Fibroblast of pulmonary artery (primary cell): Measurements from ENCODE around the gene NSF.
"Not testable (repeated sequence)": the region's sequence is repeated elsewhere in the genome, so short reads cannot be mapped to it uniquely, and the experiment has no call there.

Experiments
- DNase-seq: peaks from one replicate; pipeline ENCODE4 v3.0.0-alpha.2; 2010; ENCODE audit warnings: low read depth
- H3K4me3 ChIP-seq: replicated peaks from 2 replicates; pipeline ENCODE4 v1.5.1; 2011; ENCODE audit warnings: low read depth, mild to moderate bottlenecking, control low read depth, low read length, moderate library complexity
- CTCF ChIP-seq: IDR thresholded peaks from 2 replicates; pipeline ENCODE4 v1.5.1; 2011; ENCODE audit warnings: mild to moderate bottlenecking, control low read depth, low read length, inconsistent platforms; ENCODE audit errors: missing control alignments

Gene NSF

GRCh38 chr17:46788300-46788699, 197.8 kb downstream of the NSF start:
- no peak overlapping the region for H3K4me3 ChIP-seq
- no peak for DNase-seq
- no peak for TF ChIP-seq CTCF

GRCh38 chr17:46788796-46789195, 198.3 kb downstream of the NSF start:
- H3K4me3 ChIP-seq: no peak overlapping the region
- DNase-seq: no peak
- no peak for TF ChIP-seq CTCF

GRCh38 chr17:46789610-46790009, 199.1 kb downstream of the NSF start:
- H3K4me3 ChIP-seq: no peak overlapping the region
- no peak for DNase-seq
- TF ChIP-seq CTCF: no peak

- TF ChIP-seq CTCF: no peak
- no peak overlapping the region for H3K4me3 ChIP-seq
- DNase-seq: no peak
These were observed 199.7 kb downstream of the NSF start for GRCh38 chr17:46790216-46790615.

GRCh38 chr17:46791531-46791930, 201.1 kb downstream of the NSF start:
- no peak for DNase-seq
- TF ChIP-seq CTCF: no peak
- no peak overlapping the region for H3K4me3 ChIP-seq

GRCh38 chr17:46792071-46792470, 201.6 kb downstream of the NSF start:
- TF ChIP-seq CTCF: no peak
- H3K4me3 ChIP-seq: no peak overlapping the region
- no peak for DNase-seq

- not testable (repeated sequence) for DNase-seq, H3K4me3 ChIP-seq
These were observed 202.6 kb downstream of the NSF start for GRCh38 chr17:46793023-46793422.

- no peak for DNase-seq
- no peak overlapping the region for H3K4me3 ChIP-seq
- no peak for TF ChIP-seq CTCF
These were observed 203.1 kb downstream of the NSF start for GRCh38 chr17:46793541-46793940.
